Endometrial microvascular endothelial cells (primary cell): Measurements from ENCODE around the gene QARS1. TPM values are rescaled to one million over a fixed set of nuclear protein-coding genes. Genes with fewer than 3 reads are reported as not detected.

Source experiments
- in situ Hi-C: cut with HindIII; loops from 2 replicates; pipeline ENCODE4 v1.10.0; 2017; ENCODE audit warnings: low sequenced_read_pairs, low pct_unique_long_range_greater_than_20kb; ENCODE audit errors: inconsistent ontology term
- total RNA-seq: library from RNA; depleted of rRNA; stranded (reverse); fragments of >200 nt; gene quantifications from one replicate; pipeline ENCODE4 v1.2.3, GENCODE V29; 2015; ENCODE audit errors: inconsistent ontology term

QARS1 gene
- total RNA-seq, 1 donor from 2014 or later = 280 TPM

DNA sequence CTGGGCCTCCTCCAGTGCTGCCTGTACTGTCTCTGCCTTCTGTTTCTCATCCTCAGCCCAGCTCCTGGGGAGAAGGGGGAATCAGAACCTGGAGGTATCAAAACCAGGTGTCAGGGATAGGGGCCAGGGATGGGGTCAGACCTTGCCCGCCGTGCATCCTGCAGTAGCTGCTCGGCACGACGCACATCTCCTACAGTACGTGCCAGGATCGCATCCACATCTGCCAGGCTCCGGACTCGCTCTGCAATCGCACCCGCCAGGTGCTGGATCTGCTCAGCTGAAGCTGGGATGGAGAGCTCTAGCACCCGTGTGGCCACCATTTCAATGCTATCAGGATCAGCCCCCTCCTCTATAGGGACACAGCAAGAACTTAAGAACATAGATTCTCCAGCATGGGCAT is 17.5 kb upstream of the QARS1 start:
- in situ Hi-C loops = no loop called here

DNA sequence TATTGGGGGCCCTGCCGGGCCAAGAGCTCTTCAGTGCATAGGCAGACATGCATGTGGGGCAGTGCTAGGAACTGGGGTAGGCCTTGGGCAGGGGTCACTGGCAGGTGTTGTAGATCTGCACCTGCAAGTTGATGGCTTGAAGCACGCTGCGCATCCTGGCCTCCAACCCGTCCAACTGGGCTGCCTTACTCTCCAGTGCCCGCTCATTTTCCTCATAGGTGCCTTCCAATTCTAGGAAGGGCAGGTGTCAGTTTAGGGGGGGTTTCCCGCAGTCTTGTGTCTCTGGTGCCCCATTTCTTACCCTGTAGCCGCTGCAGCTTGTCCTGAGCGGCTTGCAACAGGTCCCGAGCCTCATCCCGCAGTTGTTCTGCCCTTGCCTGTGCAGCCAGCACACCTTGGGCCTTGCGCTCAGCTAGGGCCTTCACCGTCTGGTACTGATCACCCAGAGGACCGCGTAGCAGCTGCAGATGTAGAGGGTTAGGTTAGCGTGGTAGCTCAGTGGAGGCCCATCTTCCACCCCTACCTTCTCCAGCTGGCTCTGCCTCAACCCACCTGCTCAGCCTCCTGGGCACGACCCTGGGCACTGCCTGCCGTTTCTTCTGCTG is 16.7 kb upstream of the QARS1 start:
- in situ Hi-C loops = no loop called here

DNA sequence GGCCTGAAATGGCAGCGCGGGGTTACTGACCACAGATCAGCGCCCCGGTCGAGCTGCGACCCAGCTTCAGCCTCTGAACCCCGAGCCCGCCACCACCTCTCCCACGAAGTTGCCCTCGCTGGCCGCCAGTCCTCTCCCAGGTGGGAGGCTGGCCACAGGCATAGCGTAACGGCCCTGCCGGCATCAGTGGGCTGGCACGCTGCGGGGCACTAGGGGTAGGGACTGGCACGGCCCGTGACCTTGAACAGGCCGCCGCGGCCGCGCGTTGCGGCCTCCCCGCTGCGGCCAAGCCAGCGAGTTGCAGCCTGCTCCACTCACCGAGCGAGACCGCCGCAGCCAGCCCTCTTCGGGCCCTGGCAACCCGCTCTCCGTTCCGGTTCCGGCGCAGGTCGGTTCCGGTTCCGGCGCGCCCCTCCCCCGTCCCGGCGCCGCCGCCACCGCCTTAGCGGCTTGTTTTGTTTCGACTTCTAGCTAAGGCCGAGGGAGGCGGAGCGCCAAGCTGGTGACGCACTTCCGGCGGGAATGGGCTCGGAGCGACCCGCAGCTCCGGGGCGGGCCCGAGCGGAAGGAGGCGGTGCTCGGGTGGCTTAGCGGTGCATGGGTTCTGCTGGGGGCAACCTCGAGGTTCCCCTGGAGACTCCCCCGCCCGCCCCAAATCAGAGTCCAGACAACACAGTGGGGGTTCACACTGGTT is 16.0 kb upstream of the QARS1 start, which contains the start of gene USP19:
USP19 (minus strand) TSS at position 386 of the 694 bp plus-strand sequence. CDS start 1,678 bp downstream, outside the sequence.
- in situ Hi-C loops = no loop called here

DNA sequence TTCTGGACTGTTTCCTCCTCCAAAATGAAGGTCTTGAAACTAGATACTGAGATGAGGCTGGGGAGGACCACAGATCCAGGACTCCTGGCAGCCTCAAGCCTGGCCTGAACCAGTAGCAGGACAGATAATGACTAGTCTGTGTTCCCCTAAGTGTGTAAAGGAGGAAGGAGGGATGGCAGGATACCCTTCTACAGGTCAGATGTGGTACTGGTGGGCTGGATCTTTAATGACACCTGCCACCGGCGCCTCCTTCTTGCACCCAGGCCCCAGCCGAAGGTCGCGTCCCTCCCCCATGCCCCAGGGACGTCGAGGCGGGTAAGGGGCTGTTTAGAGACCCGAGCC is 15.5 kb upstream of the QARS1 start:
- in situ Hi-C loops = no loop called here

DNA sequence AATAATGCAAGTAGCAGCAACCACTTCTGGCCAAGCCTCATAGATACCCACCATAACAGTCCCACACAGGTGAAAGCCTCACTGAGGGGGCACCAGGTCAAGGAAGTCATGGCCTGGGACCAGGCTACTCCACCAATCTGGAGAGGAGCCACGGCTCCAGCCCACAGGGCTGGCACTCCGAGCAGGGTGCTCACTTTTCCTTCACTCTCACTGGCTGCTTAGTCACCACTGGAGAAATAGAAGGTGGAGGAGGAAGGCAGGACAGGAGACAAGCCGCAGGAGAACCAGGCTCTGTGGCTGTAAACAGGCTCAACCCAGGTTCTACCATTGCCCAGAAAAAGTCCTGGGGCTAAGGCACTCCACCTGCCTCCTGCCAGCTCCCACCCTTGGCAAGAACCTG is 14.9 kb upstream of the QARS1 start:
- in situ Hi-C loops = no loop called here

DNA sequence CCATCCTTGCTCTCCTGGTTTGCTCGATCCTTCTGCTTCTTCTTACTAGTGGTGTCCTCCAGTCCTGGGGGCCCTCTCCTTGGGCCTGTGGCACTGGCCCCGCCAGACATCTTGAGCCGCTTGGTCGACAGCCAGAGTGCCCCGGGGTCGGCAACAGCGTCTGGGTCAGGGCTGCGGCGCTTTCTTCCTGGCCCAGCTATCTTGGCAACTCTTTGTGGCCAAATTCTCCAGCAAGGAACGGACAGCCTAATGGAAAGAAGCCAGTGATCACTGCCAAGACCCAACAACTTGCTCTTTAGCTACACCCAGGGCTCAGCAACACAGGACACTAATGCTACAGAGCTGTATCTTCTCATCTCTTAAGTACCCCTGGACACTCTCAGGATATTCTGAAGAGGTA is 14.5 kb upstream of the QARS1 start:
- in situ Hi-C loops = no loop called here

DNA sequence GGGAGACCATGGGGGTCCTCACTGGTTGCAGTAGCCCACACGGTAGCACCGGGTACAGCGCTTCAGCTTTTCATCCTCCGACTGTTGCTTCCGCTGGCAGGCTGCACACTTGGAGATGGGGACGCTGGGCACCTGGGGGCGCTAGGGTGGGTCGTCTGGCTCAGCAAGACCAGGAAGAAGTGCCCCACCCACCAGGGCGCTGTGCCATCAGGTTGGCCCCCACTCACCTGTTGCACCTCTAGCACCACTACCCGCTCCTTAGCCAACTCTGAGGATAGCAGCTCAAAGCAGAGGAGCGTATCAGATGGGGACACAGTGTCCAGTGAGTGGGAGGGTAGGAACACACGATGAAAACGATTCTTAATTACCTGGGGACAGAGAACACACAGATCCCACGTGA is 7.7 kb upstream of the QARS1 start:
- in situ Hi-C loops = no loop called here

DNA sequence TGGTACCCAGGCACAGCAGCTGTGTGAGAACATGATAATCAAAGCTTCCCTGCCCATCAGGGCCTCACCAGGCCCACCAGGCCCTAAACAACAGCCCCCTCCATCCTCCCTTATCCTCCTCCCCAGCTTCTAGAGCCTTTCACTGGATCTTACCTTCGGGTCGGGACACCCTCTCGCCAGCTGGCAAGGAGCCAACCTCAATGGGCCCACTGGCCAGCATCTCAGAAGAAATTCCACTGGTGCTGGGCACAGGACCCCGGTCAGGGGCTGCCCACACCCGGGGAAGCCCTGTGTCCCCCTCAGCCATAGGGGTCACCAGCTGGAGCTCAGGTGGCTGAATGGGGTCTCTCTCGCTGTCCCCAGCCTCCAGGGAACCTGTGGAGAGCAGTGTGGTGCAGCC is 6.8 kb upstream of the QARS1 start:
- in situ Hi-C loops = no loop called here

DNA sequence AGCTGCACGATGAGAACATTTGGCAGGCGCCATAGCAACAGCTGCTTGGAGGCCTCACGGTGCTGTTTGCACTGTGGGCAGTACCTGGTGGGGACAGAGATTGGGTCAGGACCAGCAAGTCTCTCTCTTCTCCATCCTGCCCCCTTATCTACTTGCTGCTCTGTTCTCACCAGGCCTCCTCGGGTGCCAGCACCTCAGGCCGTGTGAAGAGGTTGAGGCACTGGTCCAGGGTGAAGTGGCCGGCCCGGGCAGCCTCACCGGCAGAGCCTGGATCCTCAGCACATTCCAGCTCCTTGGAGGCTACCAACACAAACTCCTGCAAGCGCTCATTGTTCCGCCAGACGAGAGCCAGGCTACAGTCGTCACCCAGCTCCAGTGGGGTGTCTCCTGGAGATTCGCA is 6.2 kb upstream of the QARS1 start:
- in situ Hi-C loops = no loop called here

DNA sequence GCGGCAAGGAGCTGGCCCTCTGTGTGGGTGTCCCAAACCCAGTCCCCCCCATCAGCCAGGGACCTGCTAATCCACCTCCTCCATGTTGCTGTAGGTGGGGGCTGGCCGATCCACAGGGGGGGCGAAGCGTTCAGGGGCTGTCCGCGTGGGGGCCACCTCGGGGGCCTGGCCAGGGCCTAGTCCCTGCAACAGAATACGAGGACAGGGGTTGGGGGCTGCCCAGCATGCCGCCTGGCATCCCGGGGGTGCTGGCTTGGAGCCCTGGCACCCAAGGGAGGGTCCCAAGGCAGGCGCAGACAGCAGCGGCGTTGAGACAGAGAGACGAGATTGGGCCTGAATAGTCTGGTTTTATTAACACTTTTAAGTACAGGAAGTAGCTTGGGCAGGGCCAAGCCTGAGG is 3.8 kb upstream of the QARS1 start:
- in situ Hi-C loops = no loop called here

DNA sequence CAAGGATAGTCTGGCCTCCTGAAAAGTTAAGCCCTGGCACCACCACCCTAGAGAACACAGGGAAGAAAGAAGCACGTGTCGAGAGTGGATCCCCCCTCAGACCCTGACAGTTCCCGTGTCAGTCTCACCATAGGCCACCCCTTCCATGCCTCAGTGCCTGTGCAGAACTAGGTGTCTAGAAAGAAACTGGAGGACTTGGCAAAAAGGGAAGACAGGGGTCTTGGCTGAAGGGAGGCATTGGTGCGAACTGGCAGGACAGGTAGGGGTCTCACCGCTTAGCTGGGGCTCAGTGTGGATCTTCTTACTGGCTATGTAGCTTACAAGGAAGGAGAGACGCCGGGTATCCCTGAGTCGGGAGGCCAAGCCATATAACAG is 518 bp downstream of the QARS1 start:
- in situ Hi-C loops = no loop called here

DNA sequence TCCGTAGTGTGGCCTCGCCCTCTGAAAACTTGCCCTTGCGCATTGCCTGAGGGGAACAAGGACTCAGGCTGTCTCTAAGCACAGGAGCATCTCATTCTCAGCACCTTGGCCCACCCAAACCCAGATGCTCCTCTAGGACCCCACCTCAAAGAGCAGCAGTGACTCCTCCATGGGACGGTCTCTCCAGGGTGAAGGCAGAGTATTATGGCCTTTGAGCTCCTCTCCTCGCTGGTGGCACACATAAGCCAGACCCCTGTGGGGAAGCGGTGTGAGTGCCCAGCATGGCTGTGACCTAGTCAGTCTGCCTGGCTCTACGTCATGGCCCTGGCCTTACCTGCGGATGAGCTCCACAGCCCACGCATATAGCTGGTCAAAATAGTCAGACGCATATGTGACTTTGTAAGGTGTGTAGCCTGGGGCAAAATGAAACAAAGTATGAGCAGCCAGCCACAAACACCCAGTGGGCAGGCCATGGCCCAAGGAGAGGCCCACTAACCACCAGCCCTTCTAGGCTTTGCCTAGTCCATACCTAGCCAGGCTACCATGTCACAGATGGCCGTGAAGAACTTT is 4.4 kb downstream of the QARS1 start:
- in situ Hi-C loops = no loop called here

DNA sequence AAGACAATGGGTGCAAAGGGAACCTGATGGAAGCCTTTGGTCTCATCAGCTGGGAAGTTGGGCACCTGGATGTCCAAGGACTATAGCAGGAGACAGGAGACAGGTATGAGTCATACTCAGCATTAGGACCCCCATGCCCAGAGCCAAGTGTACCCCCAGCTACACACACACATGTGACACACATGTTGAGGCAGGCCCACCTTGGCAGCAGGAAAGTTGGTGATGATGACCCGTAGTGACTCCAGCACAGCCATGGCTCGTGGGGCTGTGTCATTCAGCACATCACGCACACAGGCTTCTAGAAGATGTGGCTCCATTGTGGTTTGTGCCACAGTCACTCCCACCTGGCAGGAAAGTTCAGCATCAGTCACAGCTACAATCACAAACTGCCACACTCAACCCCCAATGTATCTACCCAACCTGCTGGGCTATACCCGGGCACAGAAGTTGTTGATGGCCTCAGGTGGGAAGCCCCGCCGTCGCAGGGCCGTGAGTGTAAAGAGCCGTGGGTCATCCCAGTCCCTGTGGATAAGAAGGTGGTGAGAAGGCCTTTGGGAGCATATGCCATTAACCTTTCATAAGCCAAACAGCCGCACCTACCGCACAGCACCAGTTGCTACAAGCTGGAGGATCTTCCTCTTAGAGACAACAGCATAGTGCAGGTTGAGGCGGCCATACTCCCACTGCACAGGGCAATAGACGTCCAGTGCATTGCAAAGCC is 5.5 kb downstream of the QARS1 start:
- in situ Hi-C loops = loop anchor here (10.0 kb wide), 1 partner anchor 316 kb away; the partner anchor contains the start of genes RHOA and TCTA

DNA sequence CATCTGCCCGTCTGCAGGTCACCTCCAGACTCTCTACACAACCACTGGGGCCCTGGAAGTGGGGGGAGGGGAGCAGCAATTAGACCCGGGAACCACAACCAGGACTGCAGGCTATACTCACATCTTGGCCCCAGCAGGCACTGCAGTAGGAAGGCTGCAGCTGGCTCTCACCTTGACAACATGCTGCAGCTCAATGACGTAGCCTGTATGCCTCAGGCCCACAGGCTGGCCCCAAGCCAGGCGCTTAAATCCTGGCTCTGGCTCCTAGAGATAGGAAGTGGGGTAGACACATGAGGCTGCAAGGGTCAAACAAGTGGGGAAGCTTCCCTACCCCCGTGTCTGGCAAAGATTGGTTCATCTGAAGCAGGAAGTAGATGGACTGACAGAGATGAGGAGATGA is 6.1 kb downstream of the QARS1 start:
- in situ Hi-C loops = loop anchor here (10.0 kb wide), 1 partner anchor 316 kb away; the partner anchor contains the start of genes RHOA and TCTA

DNA sequence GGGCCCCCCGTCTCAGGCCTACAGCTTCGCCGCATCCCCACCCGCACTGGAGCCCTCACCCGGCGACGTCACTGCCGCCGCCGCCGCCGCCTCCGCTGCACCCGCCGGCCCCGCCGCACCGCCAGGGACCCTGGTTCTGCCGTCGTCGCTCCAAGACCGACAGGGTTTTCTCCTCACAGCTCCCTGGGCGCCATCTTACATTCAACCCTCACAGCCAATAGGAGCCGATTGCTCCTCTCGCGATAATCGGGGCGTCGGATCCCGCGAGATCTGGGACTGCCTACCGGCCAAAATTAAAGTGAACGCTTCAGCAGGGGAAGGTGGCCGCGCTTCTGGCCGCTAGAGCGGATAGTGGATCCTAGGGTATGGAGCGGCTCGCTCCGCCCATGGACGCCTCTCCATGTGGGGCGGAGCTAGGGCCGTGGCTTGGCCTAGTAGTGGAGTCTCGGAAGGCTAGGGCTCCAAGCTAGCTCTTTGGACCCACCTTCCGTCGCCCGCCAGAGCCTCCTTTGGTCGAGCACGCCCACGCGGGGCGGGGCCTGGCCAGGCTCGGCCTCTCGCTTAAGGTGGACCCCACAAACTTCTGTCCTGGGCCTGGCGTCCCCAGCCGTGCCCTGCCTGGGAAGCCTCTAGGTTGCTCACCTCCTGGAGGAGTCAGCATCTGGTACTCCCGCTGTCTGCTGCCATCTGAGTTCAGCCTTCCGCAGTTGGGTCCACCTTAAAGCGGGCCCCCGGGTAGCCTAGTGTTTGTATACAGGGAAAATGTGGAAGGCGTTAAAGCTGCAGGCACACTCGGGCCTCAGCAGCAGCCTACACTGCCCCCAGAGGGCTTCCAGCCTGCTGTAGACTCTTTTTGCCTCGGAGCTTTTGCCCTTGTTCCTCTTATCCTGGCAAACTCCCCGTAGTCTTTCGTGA is 10.4 kb downstream of the QARS1 start, which contains the start of gene QRICH1:
QRICH1 (minus strand) TSS at position 219 of the 915 bp plus-strand sequence. CDS start 17,054 bp downstream, outside the sequence.
- in situ Hi-C loops = loop anchor here (10.0 kb wide), 1 partner anchor 321 kb away; the partner anchor contains the start of genes RHOA and TCTA

DNA sequence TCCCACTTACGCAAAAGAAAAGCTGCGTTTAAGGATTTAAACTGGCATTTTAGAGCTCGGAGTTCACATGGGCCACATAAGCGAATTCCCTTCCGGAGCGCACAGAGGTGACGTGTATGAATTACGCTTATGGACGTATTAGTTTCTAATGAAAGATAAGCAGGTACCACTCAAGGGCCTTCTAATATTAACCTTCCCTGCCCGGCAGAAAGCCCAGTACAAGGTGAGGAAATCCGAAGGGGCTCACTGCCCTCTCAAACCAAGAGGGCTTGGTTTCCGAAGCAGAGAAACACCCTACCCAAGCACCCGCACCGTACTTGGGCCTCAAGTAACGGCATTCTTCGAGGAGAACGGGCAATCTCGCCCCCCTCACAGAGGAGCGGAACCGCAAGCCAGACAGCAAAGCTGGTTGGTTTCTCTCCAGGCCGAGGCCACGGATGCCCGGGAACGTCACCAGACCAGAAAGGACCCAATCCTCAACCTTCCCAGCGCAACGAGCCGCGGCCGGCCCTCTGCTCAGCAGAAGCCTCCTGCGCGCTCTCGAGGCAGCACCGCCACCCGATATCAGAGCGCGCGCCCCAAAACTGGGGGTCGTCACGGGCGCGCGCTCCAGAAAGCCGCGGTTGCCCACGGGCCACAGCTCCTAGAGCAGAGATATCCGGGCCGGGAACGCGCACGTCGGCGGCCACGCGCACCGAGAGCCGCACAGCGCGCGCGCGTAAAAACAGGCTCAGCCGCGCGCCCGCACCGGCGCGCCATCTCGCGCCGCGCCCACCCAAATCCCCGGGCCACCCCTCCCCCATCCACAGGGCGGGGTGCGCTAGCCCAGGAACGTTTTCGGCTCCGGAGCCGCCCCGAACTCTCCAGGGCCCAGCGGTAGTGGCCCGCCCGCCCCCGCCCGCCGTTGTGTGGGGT is 11.4 kb downstream of the QARS1 start:
- in situ Hi-C loops = loop anchor here (10.0 kb wide), 1 partner anchor 322 kb away; the partner anchor contains the start of genes RHOA and TCTA

DNA sequence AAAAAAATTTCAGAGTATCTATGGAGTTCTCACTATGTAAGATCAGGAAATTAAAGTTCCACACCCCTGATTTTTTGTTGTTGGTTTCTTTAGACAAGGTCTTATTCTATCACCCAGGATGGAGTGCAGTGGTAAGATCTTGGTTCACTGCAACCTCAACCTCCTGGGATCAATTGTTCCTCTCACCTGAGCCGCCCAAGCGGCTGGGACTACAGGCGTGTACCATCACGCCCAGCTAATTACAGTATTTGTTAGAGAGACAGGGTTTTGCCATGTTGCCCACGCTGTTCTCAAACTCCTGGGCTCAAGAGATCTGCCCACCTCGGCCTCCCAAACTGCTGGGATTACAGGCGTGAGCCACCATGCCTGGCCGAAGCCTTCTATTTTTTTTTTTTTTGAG is 23.1 kb downstream of the QARS1 start:
- in situ Hi-C loops = no loop called here

DNA sequence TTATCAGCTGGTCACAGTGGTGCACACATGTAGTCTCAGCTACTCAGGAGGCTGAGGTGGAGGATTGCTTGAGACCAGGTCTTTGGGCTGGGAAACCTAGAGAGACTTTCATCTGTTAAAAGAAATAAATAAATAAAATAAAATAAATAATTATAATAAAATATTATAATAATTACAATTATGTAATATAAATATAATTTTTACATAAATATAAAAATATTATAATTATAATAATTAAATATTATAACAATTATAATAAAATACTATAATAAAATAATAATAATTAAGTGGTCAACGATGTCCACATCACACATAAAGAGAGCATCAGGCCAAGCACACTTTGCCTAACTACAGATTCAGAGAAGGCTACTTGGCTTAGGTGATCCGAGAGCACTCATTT is 25.3 kb downstream of the QARS1 start:
- in situ Hi-C loops = no loop called here
